Psoas muscle (tissue), 8 donors: ENCODE measurements around the gene AFAP1. TPM values are rescaled to one million over a fixed set of nuclear protein-coding genes. Genes with fewer than 3 reads are reported as not detected.

Experiments
- ATAC-seq, 4 donors: fragments of 200-7000 bp; cut with Tn5 transposase; one replicate each; pipeline ENCODE4 v1.9.1; 2020; ENCODE audit warnings: moderate library complexity in 3 of 4, mild to moderate bottlenecking in 2 of 4
- DNase-seq, 2 donors: peaks; one replicate each; pipeline ENCODE4 v3.0.0-alpha.2; 2020
- H3K27ac ChIP-seq: fragments of 200-600 bp; one replicate; pipeline ENCODE4 v1.8.0; 2022
- H3K27me3 ChIP-seq, 3 donors: fragments of 200-600 bp in 1 of 3; one replicate each; pipeline versions ENCODE4 v1.6.1 to v1.8.0; 2013 to 2022; ENCODE audit warnings: low read length in 2 of 3, mild to moderate bottlenecking in 2 of 3, moderate library complexity in 1 of 3; ENCODE audit not compliant: insufficient read depth in 3 of 3
- H3K36me3 ChIP-seq, 2 donors: fragments of 200-600 bp in 1 of 2; one replicate each; pipeline versions ENCODE4 v1.6.1 to v1.8.0; 2013 to 2022; ENCODE audit warnings: low read depth in 1 of 2, mild to moderate bottlenecking in 1 of 2, moderate library complexity in 1 of 2; ENCODE audit not compliant: insufficient read depth in 1 of 2
- H3K4me1 ChIP-seq: fragments of 200-600 bp; one replicate; pipeline ENCODE4 v1.8.0; 2022
- H3K4me3 ChIP-seq: fragments of 200-600 bp; one replicate; pipeline ENCODE4 v1.8.0; 2022; ENCODE audit warnings: mild to moderate bottlenecking
- H3K9me3 ChIP-seq: fragments of 200-600 bp; one replicate; pipeline ENCODE4 v1.8.0; 2022
- WGBS, 3 donors: extraction: QIAGEN DNeasy Blood & Tissue Kit; methylation state at CpG; one replicate each; pipeline versions ENCODE4 v1.1.6 to v1.1.7; 2013; 5-methylcytosine and 5-hydroxymethylcytosine counted together
- intact Hi-C, 2 donors: fragments of 100-400 bp; cut with DNase I; formaldehyde crosslinking; loops; one replicate each; pipeline versions ENCODE4 v1.11.0 to v1.14.2; 2022
- polyA plus RNA-seq, 3 donors: library from polyadenylated mRNA; stranded (reverse); fragments of 200-250 nt; gene quantifications; one replicate each; pipeline ENCODE4 v1.2.3, GENCODE V29; 2013
- total RNA-seq, 4 donors: library from RNA; stranded (reverse); fragmentation: NEBNext Ultra II Directional in 2 of 4; extraction: Animal tissue kit (Norgen Biotek cat#: 25700) in 2 of 4; gene quantifications; one replicate each; pipeline versions ENCODE4 v1.2.1 to v1.2.4, GENCODE V29; 2021 to 2023
- TF ChIP-seq, protein P1 (sequence below): fragments of 200-600 bp; IDR thresholded peaks from one replicate; pipeline ENCODE4 v1.8.0; 2022; ENCODE audit warnings: antibody characterized with exemption
- donor health status: healthy with polysubstance abuse.
- donor health status: DM: no; HTN: no; CAD: no; lungs with moderate emphysema.
- donor health status: Bipolar disorder and iron deficiency.
- donor health status: healthy.
- donor health status: DM: yes; HTN: yes; CAD: no.
- donor health status: DM: no; HTN: no; CAD: no.
- donor health status: DM: no; HTN: no; CAD: no.
- donor health status: DM: yes; HTN: yes; CAD: no.

AFAP1 gene
- total and polyA plus RNA-seq, 7 donors = 1.3 to 11.4 (median 2.6) TPM

GRCh38 chr4:7872264-7872771 is 67.3 kb downstream of the AFAP1 start:
- Histone ChIP-seq H3K9me3 (no peaks in the 10 kb centered on the region), H3K27ac (peak overlapping the region; percentile 74), H3K27me3 (peaks cover 0 to 2% (median 0%) of the 10 kb centered on the region in 3 donors), H3K4me3 (peak overlapping the region; percentile 70), H3K36me3 (peaks cover 0 to 13% of the 10 kb centered on the region in 2 donors), H3K4me1 (peaks cover 12% of the 10 kb centered on the region)
- peak; percentile 85 to 93 (median 88) for ATAC-seq
- WGBS, 3 donors = 8 to 17% (median 13%) methylated on average over 4 of the region's 4 CpGs
- intact Hi-C loops = no loop called here
- peak; percentile 79 to 89 for DNase-seq
- TF ChIP-seq, protein P1, sequence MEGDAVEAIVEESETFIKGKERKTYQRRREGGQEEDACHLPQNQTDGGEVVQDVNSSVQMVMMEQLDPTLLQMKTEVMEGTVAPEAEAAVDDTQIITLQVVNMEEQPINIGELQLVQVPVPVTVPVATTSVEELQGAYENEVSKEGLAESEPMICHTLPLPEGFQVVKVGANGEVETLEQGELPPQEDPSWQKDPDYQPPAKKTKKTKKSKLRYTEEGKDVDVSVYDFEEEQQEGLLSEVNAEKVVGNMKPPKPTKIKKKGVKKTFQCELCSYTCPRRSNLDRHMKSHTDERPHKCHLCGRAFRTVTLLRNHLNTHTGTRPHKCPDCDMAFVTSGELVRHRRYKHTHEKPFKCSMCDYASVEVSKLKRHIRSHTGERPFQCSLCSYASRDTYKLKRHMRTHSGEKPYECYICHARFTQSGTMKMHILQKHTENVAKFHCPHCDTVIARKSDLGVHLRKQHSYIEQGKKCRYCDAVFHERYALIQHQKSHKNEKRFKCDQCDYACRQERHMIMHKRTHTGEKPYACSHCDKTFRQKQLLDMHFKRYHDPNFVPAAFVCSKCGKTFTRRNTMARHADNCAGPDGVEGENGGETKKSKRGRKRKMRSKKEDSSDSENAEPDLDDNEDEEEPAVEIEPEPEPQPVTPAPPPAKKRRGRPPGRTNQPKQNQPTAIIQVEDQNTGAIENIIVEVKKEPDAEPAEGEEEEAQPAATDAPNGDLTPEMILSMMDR = no peak

- H3K4me3 ChIP-seq = peak overlapping the region; percentile 70
- TF ChIP-seq, protein P1 = no peak
- 32 to 37% (median 35%) methylated on average over 16 of the region's 16 CpGs for WGBS, 3 donors
- peak overlapping the region; percentile 74 for H3K27ac ChIP-seq
- ATAC-seq (peak; percentile 62 to 82 (median 70)), DNase-seq (no peak)
- intact Hi-C loops = no loop called here
- H3K9me3 ChIP-seq = no peaks in the 10 kb centered on the region
- H3K4me1 ChIP-seq = peaks cover 12% of the 10 kb centered on the region
- H3K27me3 ChIP-seq = peaks cover 0 to 2% (median 0%) of the 10 kb centered on the region in 3 donors
- peaks cover 0 to 15% of the 10 kb centered on the region in 2 donors for H3K36me3 ChIP-seq
Measured at GRCh38 chr4:7871356-7871755, 68.3 kb downstream of the AFAP1 start.

DNA sequence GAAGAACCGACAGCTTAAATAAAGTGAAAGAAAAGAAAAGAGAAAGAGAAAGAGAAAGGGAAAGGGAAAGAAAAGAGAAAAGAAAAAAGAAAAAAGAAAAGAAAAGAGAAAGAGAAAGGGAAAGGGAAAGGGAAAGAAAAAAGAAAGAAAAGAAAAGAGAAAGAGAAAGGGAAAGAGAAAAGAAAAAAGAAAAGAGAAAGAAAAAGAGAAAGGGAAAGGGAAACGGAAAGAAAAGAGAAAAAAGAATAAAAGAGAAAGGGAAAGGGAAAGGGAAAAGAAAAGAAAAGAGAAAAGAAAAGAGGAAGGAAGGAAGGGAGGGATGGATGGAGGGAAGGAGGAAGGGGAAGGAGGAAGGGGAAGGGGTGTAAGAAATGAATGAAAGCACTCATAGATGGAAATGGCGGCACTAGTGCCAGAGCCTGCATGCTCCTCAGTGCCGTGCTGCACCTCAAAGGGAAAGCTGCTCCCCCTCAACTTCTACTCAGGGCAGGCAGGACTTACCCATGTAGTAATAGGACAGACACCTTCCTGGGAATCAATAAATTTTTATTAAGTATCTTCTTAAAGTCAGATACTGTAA is 70.7 kb downstream of the AFAP1 start:
- WGBS, 3 donors = 94 to 96% (median 95%) methylated on average over 4 of the region's 4 CpGs

GRCh38 chr4:7868436-7868775 is 71.3 kb downstream of the AFAP1 start:
- intact Hi-C loops = no loop called here
- H3K27ac ChIP-seq = no peak overlapping the region
- 94 to 98% (median 94%) methylated on average over 6 of the region's 6 CpGs for WGBS, 3 donors

More for the DNA sequence above, 70.7 kb downstream of the AFAP1 start:
- TF ChIP-seq, protein P1 = no peak
- peaks cover 12% of the 10 kb centered on the region for H3K4me1 ChIP-seq
- no peak overlapping the region for H3K27ac ChIP-seq
- intact Hi-C loops = no loop called here
- no peak for DNase-seq
- H3K9me3 ChIP-seq = no peaks in the 10 kb centered on the region
- H3K36me3 ChIP-seq = peaks cover 0 to 15% of the 10 kb centered on the region in 2 donors
- H3K27me3 ChIP-seq = no peaks in the 10 kb centered on the region
- ATAC-seq = no peak
- H3K4me3 ChIP-seq = no peak overlapping the region

More at GRCh38 chr4:7868436-7868775, 71.3 kb downstream of the AFAP1 start:
- peaks cover 0 to 15% of the 10 kb centered on the region in 2 donors for H3K36me3 ChIP-seq
- no peak for DNase-seq
- H3K4me3 ChIP-seq = no peak overlapping the region
- H3K4me1 ChIP-seq = peaks cover 12% of the 10 kb centered on the region
- TF ChIP-seq, protein P1 = no peak
- no peaks in the 10 kb centered on the region for H3K9me3 ChIP-seq
- no peaks in the 10 kb centered on the region for H3K27me3 ChIP-seq
- ATAC-seq = no peak
